SK-N-SH (cell line): Measurements from ENCODE around the gene DENND1A. TPM values are rescaled to one million over a fixed set of nuclear protein-coding genes. Genes with fewer than 3 reads are reported as not detected.

Experiments used
- CTCF ChIA-PET: fragments of 300-600, 350-600 bp; formaldehyde crosslinking; extraction: SDS; loops from one replicate; lab custom pipeline; 2021; lab: Yijun Ruan, JAX
- POLR2A ChIA-PET: fragments of 350-600 bp; sonication (Branson Sonifier 250); formaldehyde crosslinking; extraction: SDS; loops from one replicate; lab custom pipeline; 2020; ENCODE audit warnings: antibody characterized with exemption, inconsistent platforms; lab: Yijun Ruan, JAX
- DNase-seq: peaks from one replicate; pipeline ENCODE4 v3.0.0; 2012
- H2AFZ ChIP-seq: fragments of 200-600 bp; sonication (generic); 2 replicates; pipeline ENCODE4 v1.8.1; 2016; ENCODE audit warnings: antibody characterized with exemption, mild to moderate bottlenecking, low read depth
- H3F3A ChIP-seq: fragments of 200-600 bp; sonication (generic); replicated peaks from 2 replicates; pipeline ENCODE3; 2016; ENCODE audit warnings: antibody characterized with exemption, mild to moderate bottlenecking; ENCODE audit not compliant: insufficient read depth
- H3K27ac ChIP-seq, 2 experiments: fragments of 200-500 bp in 1 of 2; fragments of 200-600 bp in 1 of 2; sonication (Bioruptor generic) in 1 of 2; sonication (generic), shearing (Covaris generic) in 1 of 2; 2 replicates each; pipeline versions ENCODE4 v1.5.1 to v1.6.1; 2014 to 2016; ENCODE audit warnings: low read depth in 2 of 2, inconsistent platforms in 1 of 2, low read length in 1 of 2, mild to moderate bottlenecking in 1 of 2, mixed read lengths in 1 of 2
- H3K27me3 ChIP-seq: fragments of 200-600 bp; sonication (generic), shearing (Covaris generic); 2 replicates; pipeline ENCODE4 v1.6.1; 2016; ENCODE audit warnings: mixed run types; ENCODE audit not compliant: insufficient read depth
- H3K36me3 ChIP-seq, 2 experiments: fragments of 200-500 bp in 1 of 2; fragments of 200-600 bp in 1 of 2; sonication (Bioruptor generic) in 1 of 2; sonication (generic) in 1 of 2; replicated peaks in 1 of 2; 2 replicates each; pipeline versions ENCODE3 to v1.5.1; 2014 to 2016; ENCODE audit warnings: low read length in 1 of 2, mild to moderate bottlenecking in 1 of 2; ENCODE audit not compliant: insufficient read depth in 2 of 2, control insufficient read depth in 1 of 2
- H3K4me1 ChIP-seq, 2 experiments: fragments of 200-500 bp in 1 of 2; fragments of 200-600 bp in 1 of 2; sonication (Bioruptor generic) in 1 of 2; sonication (generic), shearing (Covaris generic) in 1 of 2; 2 replicates each; pipeline versions ENCODE4 v1.5.1 to v1.6.1; 2014 to 2016; ENCODE audit warnings: low read depth in 1 of 2, low read length in 1 of 2, mixed run types in 1 of 2; ENCODE audit not compliant: insufficient read depth in 2 of 2, control insufficient read depth in 1 of 2
- H3K4me2 ChIP-seq: fragments of 200-600 bp; sonication (generic), shearing (Covaris generic); 2 replicates; pipeline ENCODE4 v1.6.1; 2017; ENCODE audit warnings: mixed run types
- H3K4me3 ChIP-seq, 2 experiments: fragments of 200-500 bp in 1 of 2; fragments of 200-600 bp in 1 of 2; sonication (Bioruptor generic) in 1 of 2; sonication (generic), shearing (Covaris generic) in 1 of 2; 2 replicates each; pipeline versions ENCODE4 v1.5.1 to v1.8.1; 2014 to 2016; ENCODE audit warnings: low read depth in 2 of 2, inconsistent platforms in 1 of 2, low read length in 1 of 2, mild to moderate bottlenecking in 1 of 2, mixed read lengths in 1 of 2, moderate library complexity in 1 of 2
- H3K79me2 ChIP-seq: fragments of 200-600 bp; sonication (generic); 2 replicates; pipeline ENCODE4 v1.8.1; 2017; ENCODE audit warnings: mild to moderate bottlenecking; ENCODE audit not compliant: insufficient read depth
- H3K9ac ChIP-seq: fragments of 200-600 bp; sonication (generic); 2 replicates; pipeline ENCODE4 v1.6.1; 2017; ENCODE audit warnings: mixed run types
- H3K9me2 ChIP-seq: fragments of 200-600 bp; sonication (generic); 2 replicates; pipeline ENCODE4 v1.6.1; 2017; ENCODE audit warnings: mixed run types
- H3K9me3 ChIP-seq: fragments of 200-600 bp; sonication (generic); 2 replicates; pipeline ENCODE4 v1.6.1; 2017; ENCODE audit warnings: mixed run types, mild to moderate bottlenecking, moderate library complexity
- H4K20me1 ChIP-seq: fragments of 200-600 bp; sonication (generic); 2 replicates; pipeline ENCODE4 v1.6.1; 2017; ENCODE audit warnings: mild to moderate bottlenecking, mixed run types; ENCODE audit not compliant: insufficient read depth
- CHD2 ChIP-seq: fragments of 150-350 bp; IDR thresholded peaks from 2 replicates; pipeline ENCODE4 v1.6.1; 2018; ENCODE audit warnings: low read length; ENCODE audit not compliant: partially characterized antibody
- FOSL2 ChIP-seq: IDR thresholded peaks from 2 replicates; pipeline ENCODE4 v1.4.0; 2012; ENCODE audit warnings: low read depth, mild to moderate bottlenecking, moderate library complexity, borderline replicate concordance
- FOXJ3 ChIP-seq: sonication (generic); formaldehyde crosslinking; IDR thresholded peaks from 2 replicates; pipeline ENCODE4 v1.5.1; 2020; ENCODE audit warnings: mild to moderate bottlenecking, missing genetic modification reagents
- FOXM1 ChIP-seq: IDR thresholded peaks from 2 replicates; pipeline ENCODE4 v1.4.0; 2012; ENCODE audit warnings: low read depth, mild to moderate bottlenecking
- MXI1 ChIP-seq: IDR thresholded peaks from 2 replicates; pipeline ENCODE4 v1.6.1; 2012; ENCODE audit warnings: mild to moderate bottlenecking, low read depth, low read length, improper control_type of control experiment
- RFX5 ChIP-seq: IDR thresholded peaks from 2 replicates; pipeline ENCODE4 v1.6.1; 2012; ENCODE audit warnings: mild to moderate bottlenecking, improper control_type of control experiment, low read length
- RXRA ChIP-seq: IDR thresholded peaks from 2 replicates; pipeline ENCODE4 v1.4.0; 2012; ENCODE audit warnings: low read depth, mild to moderate bottlenecking, borderline replicate concordance
- SIN3A ChIP-seq: IDR thresholded peaks from 2 replicates; pipeline ENCODE4 v1.6.1; 2012; ENCODE audit warnings: low read depth, mild to moderate bottlenecking, low read length, moderate library complexity, borderline replicate concordance
- TAF1 ChIP-seq: IDR thresholded peaks from 2 replicates; pipeline ENCODE4 v1.6.1; 2012; ENCODE audit warnings: low read depth, mild to moderate bottlenecking, low read length, moderate library complexity, borderline replicate concordance
- USF2 ChIP-seq: fragments of 150-350 bp; IDR thresholded peaks from 2 replicates; pipeline ENCODE4 v1.6.1; 2017; ENCODE audit warnings: antibody characterized with exemption, low read length, low read depth, borderline replicate concordance
- WGBS: methylation state at CpG from one replicate; pipeline ENCODE4 v1.1.6; 2017; ENCODE audit warnings: low lambda C conversion rate; 5-methylcytosine and 5-hydroxymethylcytosine counted together
- polyA plus RNA-seq, 3 experiments: library from polyadenylated mRNA; depleted of rRNA; stranded (reverse); fragments of >200 nt; gene quantifications; 2 replicates each; pipeline ENCODE4 v1.2.3, GENCODE V29; 2012

DENND1A gene
- polyA plus RNA-seq, 1 of the 3 experiments (the other 2 are of a cell fraction) = 25.4 TPM

GRCh38 chr9:123652416-123652815, 277.5 kb downstream of the DENND1A start:
- no peaks in the 10 kb centered on the region for H3K9me3 ChIP-seq
- no peaks in the 10 kb centered on the region for H3K9me2 ChIP-seq
- no peak overlapping the region for H3K9ac ChIP-seq
- WGBS = 93% methylated on average over 7 of the region's 7 CpGs
- no peaks in the 10 kb centered on the region for H3K79me2 ChIP-seq
- H3K4me2 ChIP-seq = no peak overlapping the region
- peaks cover 0 to 7% of the 10 kb centered on the region in 2 experiments for H3K36me3 ChIP-seq
- no peak overlapping the region for H3K4me3 ChIP-seq
- H2AFZ ChIP-seq = no peak overlapping the region
- no peak overlapping the region for H3K27ac ChIP-seq
- no peaks in the 10 kb centered on the region for H4K20me1 ChIP-seq
- POLR2A ChIA-PET = no interaction called here
- no peak for DNase-seq
- TF ChIP-seq TAF1 = no peak
- TF ChIP-seq FOXM1 = no peak
- no peak for TF ChIP-seq RFX5
- no peak for TF ChIP-seq CHD2
- no peak for TF ChIP-seq FOXJ3 (CRISPR knock-in tag)
- no peak for TF ChIP-seq SIN3A
- no peak for TF ChIP-seq USF2
- TF ChIP-seq RXRA = no peak
- TF ChIP-seq, all 33 proteins: peak for 0
- Histone ChIP-seq H3K4me1 (no peaks in the 10 kb centered on the region; a peak in 1 of 4 replicates), H3F3A (no peaks in the 10 kb centered on the region), H3K27me3 (no peaks in the 10 kb centered on the region)
- CTCF ChIA-PET = no interaction called here

- Histone ChIP-seq H3F3A (no peaks in the 10 kb centered on the region), H3K4me1 (no peaks in the 10 kb centered on the region; a peak in 1 of 4 replicates), H2AFZ (no peak overlapping the region), H4K20me1 (no peaks in the 10 kb centered on the region), H3K4me3 (no peak overlapping the region), H3K36me3 (peaks cover 0 to 7% of the 10 kb centered on the region in 2 experiments), H3K9me2 (no peaks in the 10 kb centered on the region), H3K79me2 (no peaks in the 10 kb centered on the region), H3K27me3 (no peaks in the 10 kb centered on the region), H3K9me3 (no peaks in the 10 kb centered on the region), H3K9ac (no peak overlapping the region), H3K27ac (no peak overlapping the region), H3K4me2 (no peak overlapping the region)
- WGBS = 96% methylated on average over 5 of the region's 5 CpGs
- ChIA-PET POLR2A (no interaction called here), CTCF (no interaction called here)
- TF ChIP-seq FOSL2 (no peak), TAF1 (no peak), MXI1 (no peak)
- DNase-seq = no peak
These were observed 278.1 kb downstream of the DENND1A start for GRCh38 chr9:123651871-123652270.

GRCh38 chr9:123651273-123651672, 278.7 kb downstream of the DENND1A start:
- 97% methylated on average over 8 of the region's 8 CpGs for WGBS
- H3K79me2 ChIP-seq = no peaks in the 10 kb centered on the region
- CTCF ChIA-PET = no interaction called here

More at GRCh38 chr9:123651273-123651672, 278.7 kb downstream of the DENND1A start:
- H3K9me2 ChIP-seq = no peaks in the 10 kb centered on the region
- no peaks in the 10 kb centered on the region for H4K20me1 ChIP-seq
- no peak for TF ChIP-seq RFX5
- H3F3A ChIP-seq = no peaks in the 10 kb centered on the region
- no peak overlapping the region for H3K9ac ChIP-seq
- no peaks in the 10 kb centered on the region for H3K27me3 ChIP-seq
- H3K4me1 ChIP-seq = no peaks in the 10 kb centered on the region; a peak in 1 of 4 replicates
- no peak for DNase-seq
- no peak overlapping the region for H3K4me2 ChIP-seq
- no peak overlapping the region for H3K27ac ChIP-seq
- POLR2A ChIA-PET = no interaction called here
- H3K4me3 ChIP-seq = no peak overlapping the region
- peaks cover 0 to 7% of the 10 kb centered on the region in 2 experiments for H3K36me3 ChIP-seq
- H2AFZ ChIP-seq = no peak overlapping the region
- H3K9me3 ChIP-seq = no peaks in the 10 kb centered on the region
